ENCODE data around the gene SELENOW.

SELENOW gene

DNA sequence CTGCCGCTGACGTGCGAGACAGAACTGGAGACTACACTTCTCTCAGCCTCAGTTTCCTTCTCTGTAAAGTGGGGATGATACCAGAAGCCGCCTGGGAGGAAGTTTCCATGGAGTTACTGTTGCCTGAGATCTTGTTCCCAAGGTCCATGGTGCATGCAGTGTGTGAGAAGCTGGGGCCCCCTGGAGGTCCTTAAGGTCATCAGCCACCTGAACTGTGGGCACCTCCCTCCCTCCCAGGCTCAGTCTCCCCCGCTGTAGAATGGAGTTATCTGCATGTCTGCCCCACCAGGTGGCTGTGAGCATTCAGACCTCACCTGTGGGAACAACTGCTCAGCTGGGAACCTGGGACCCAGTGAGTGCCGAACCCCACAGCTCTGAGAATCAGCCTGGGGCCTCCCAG lies 45.9 kb downstream of the SELENOW start:
- DNase-seq (ENCODE audit: low read depth): no peak

DNA sequence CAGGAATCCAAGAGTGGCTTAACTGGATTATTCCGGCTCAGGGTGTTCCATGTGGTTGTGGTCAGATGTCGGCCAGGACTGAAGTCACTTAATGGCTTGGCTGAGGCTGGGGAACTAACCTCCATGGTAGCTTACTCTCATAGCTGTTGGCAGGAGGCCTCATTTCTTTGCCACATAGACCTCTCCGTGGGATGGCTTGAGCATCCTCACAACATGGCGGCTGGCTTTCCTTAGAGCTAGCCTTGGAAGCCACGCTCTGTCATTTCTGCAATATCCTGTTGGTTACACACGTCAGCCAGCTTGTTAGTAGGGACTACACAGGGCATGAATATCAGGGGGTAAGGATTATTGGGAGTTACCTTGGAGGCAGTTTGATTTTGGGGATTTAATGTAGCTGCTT lies 48.3 kb downstream of the SELENOW start:
- DNase-seq (ENCODE audit: low read depth): no peak

DNA sequence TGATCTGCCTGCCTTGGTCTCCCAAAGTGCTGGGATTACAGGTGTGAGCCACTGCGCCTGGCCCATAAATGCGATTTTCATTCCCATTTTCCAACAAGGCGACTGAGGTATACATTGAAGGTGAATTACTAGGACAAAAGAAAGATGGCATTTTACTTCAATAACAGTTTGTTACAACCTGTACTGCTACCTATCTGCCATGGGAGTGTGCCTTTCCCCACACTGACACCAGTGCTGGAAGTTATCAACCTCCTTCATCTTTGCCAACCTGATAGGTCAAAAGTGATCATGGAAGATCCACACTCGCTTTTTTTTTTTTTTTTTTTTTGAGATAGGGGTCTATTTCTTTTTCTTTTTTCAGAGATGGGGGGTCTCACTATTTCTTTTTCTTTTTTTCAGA lies 54.2 kb downstream of the SELENOW start:
- no peak for DNase-seq (ENCODE audit: low read depth)

Data from iris pigment epithelial cell (primary cell).